ENCODE measurements around the gene ATG2B. TPM values are rescaled to one million over a fixed set of nuclear protein-coding genes. Genes with fewer than 3 reads are reported as not detected.

Gene ATG2B
- total and polyA plus RNA-seq, 5 donors from 2014 or later, result 2.0 to 40.0 (median 2.3) TPM

DNA sequence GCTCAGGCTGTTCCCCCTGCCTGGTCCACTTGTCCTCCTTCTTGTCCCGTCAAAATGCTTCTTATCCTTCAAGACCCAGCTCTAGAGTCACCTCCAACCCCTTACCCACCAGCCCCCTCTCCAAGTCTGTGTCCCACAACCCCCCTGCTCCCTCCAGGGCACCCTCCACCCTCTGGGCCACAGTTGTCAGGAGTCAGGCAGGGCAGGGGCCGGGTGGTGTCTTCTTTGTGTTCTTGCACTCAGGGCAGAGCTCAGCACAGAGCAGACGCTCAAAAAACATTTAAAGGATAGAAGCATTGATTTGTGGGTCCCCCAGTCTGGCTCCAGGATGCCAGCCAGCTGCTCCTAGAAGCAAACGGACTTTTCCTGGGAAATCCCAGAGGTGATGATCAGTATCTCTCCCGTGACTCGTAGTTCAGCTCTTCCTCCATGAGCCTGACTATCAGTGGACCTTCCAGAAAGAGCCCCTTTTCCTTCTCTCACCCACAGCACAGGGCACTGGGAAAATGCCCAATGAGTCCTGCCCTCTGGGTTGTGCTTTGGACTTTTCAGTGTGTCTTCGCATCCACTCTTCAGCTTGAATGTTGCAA lies 124.4 kb downstream of the ATG2B start:
- Mint-ChIP-seq H3K36me3 (no peaks in the 10 kb centered on the region), H3K27me3 (peaks cover 13% of the 10 kb centered on the region), H3K27ac (no peak overlapping the region), H3K4me3 (no peak overlapping the region), H3K9me3 (peaks cover 0 to 1% (median 0%) of the 10 kb centered on the region in 7 donors), H3K4me1 (no peaks in the 10 kb centered on the region)
- no peaks in the 10 kb centered on the region for H3K4me1 ChIP-seq (ENCODE audit: control insufficient read depth, insufficient read depth, low read length, poor library complexity, severe bottlenecking)
- no peaks in the 10 kb centered on the region for H3K27me3 ChIP-seq (ENCODE audit: control insufficient read depth, insufficient read depth, low read length)
- ATAC-seq (ENCODE audit: low read depth in 2 of 2) (no peak), DNase-seq (no peak)
- no peak overlapping the region for H3K4me3 ChIP-seq (ENCODE audit: low read depth, low read length)
- no peaks in the 10 kb centered on the region for H3K9me3 ChIP-seq (ENCODE audit: control insufficient read depth in 2 of 2, low read length in 2 of 2)
- no peak overlapping the region for H3K27ac ChIP-seq (ENCODE audit: insufficient read depth, low read length, poor library complexity, severe bottlenecking)
- H3K36me3 ChIP-seq (ENCODE audit: control insufficient read depth, insufficient read depth, low read length), result no peaks in the 10 kb centered on the region

GRCh38 chr14:96237641-96238040 lies 125.5 kb downstream of the ATG2B start:
- H3K27ac Mint-ChIP-seq, result no peak overlapping the region
- no peak overlapping the region for H3K4me3 Mint-ChIP-seq
- H3K4me1 Mint-ChIP-seq, result no peaks in the 10 kb centered on the region
- DNase-seq, result no peak
- no peaks in the 10 kb centered on the region for H3K36me3 ChIP-seq (ENCODE audit: control insufficient read depth, insufficient read depth, low read length)
- H3K36me3 Mint-ChIP-seq, result no peaks in the 10 kb centered on the region
- H3K4me3 ChIP-seq (ENCODE audit: low read depth, low read length), result no peak overlapping the region
- H3K4me1 ChIP-seq (ENCODE audit: control insufficient read depth, insufficient read depth, low read length, poor library complexity, severe bottlenecking), result no peaks in the 10 kb centered on the region
- no peaks in the 10 kb centered on the region for H3K27me3 ChIP-seq (ENCODE audit: control insufficient read depth, insufficient read depth, low read length)
- ATAC-seq (ENCODE audit: low read depth in 2 of 2), result no peak
- no peaks in the 10 kb centered on the region for H3K9me3 Mint-ChIP-seq
- no peak overlapping the region for H3K27ac ChIP-seq (ENCODE audit: insufficient read depth, low read length, poor library complexity, severe bottlenecking)
- H3K9me3 ChIP-seq (ENCODE audit: control insufficient read depth in 2 of 2, low read length in 2 of 2), result no peaks in the 10 kb centered on the region
- H3K27me3 Mint-ChIP-seq, result peaks cover 11% of the 10 kb centered on the region

GRCh38 chr14:96235426-96235825 lies 127.7 kb downstream of the ATG2B start:
- peaks cover 11% of the 10 kb centered on the region for H3K27me3 Mint-ChIP-seq
- H3K4me3 Mint-ChIP-seq, result no peak overlapping the region
- Histone ChIP-seq H3K9me3 (ENCODE audit: control insufficient read depth in 2 of 2, low read length in 2 of 2) (no peaks in the 10 kb centered on the region), H3K4me3 (ENCODE audit: low read depth, low read length) (no peak overlapping the region), H3K27ac (ENCODE audit: insufficient read depth, low read length, poor library complexity, severe bottlenecking) (no peak overlapping the region), H3K36me3 (ENCODE audit: control insufficient read depth, insufficient read depth, low read length) (no peaks in the 10 kb centered on the region), H3K27me3 (ENCODE audit: control insufficient read depth, insufficient read depth, low read length) (no peaks in the 10 kb centered on the region), H3K4me1 (ENCODE audit: control insufficient read depth, insufficient read depth, low read length, poor library complexity, severe bottlenecking) (no peaks in the 10 kb centered on the region)
- no peak for ATAC-seq (ENCODE audit: low read depth in 2 of 2)
- no peak overlapping the region for H3K27ac Mint-ChIP-seq
- H3K9me3 Mint-ChIP-seq, result no peaks in the 10 kb centered on the region
- no peaks in the 10 kb centered on the region for H3K4me1 Mint-ChIP-seq
- no peak for DNase-seq
- no peaks in the 10 kb centered on the region for H3K36me3 Mint-ChIP-seq

GRCh38 chr14:96233661-96234060 lies 129.5 kb downstream of the ATG2B start:
- H3K27ac Mint-ChIP-seq, result no peak overlapping the region
- Histone ChIP-seq H3K36me3 (ENCODE audit: control insufficient read depth, insufficient read depth, low read length) (no peaks in the 10 kb centered on the region), H3K9me3 (ENCODE audit: control insufficient read depth in 2 of 2, low read length in 2 of 2) (no peaks in the 10 kb centered on the region), H3K27ac (ENCODE audit: insufficient read depth, low read length, poor library complexity, severe bottlenecking) (no peak overlapping the region), H3K27me3 (ENCODE audit: control insufficient read depth, insufficient read depth, low read length) (no peaks in the 10 kb centered on the region), H3K4me3 (ENCODE audit: low read depth, low read length) (no peak overlapping the region), H3K4me1 (ENCODE audit: control insufficient read depth, insufficient read depth, low read length, poor library complexity, severe bottlenecking) (no peaks in the 10 kb centered on the region)
- no peaks in the 10 kb centered on the region for H3K4me1 Mint-ChIP-seq
- no peaks in the 10 kb centered on the region for H3K36me3 Mint-ChIP-seq
- DNase-seq, result no peak
- no peak overlapping the region for H3K4me3 Mint-ChIP-seq
- peaks cover 13% of the 10 kb centered on the region for H3K27me3 Mint-ChIP-seq
- no peaks in the 10 kb centered on the region for H3K9me3 Mint-ChIP-seq
- ATAC-seq (ENCODE audit: low read depth in 2 of 2), result no peak

- Histone ChIP-seq H3K27ac (ENCODE audit: insufficient read depth, low read length, poor library complexity, severe bottlenecking) (no peak overlapping the region), H3K4me3 (ENCODE audit: low read depth, low read length) (no peak overlapping the region), H3K27me3 (ENCODE audit: control insufficient read depth, insufficient read depth, low read length) (no peaks in the 10 kb centered on the region), H3K9me3 (ENCODE audit: control insufficient read depth in 2 of 2, low read length in 2 of 2) (no peaks in the 10 kb centered on the region), H3K36me3 (ENCODE audit: control insufficient read depth, insufficient read depth, low read length) (no peaks in the 10 kb centered on the region), H3K4me1 (ENCODE audit: control insufficient read depth, insufficient read depth, low read length, poor library complexity, severe bottlenecking) (no peaks in the 10 kb centered on the region)
- no peaks in the 10 kb centered on the region for H3K9me3 Mint-ChIP-seq
- H3K27ac Mint-ChIP-seq, result no peak overlapping the region
- no peaks in the 10 kb centered on the region for H3K4me1 Mint-ChIP-seq
- ATAC-seq (ENCODE audit: low read depth in 2 of 2) (no peak), DNase-seq (no peak)
- peaks cover 14% of the 10 kb centered on the region for H3K27me3 Mint-ChIP-seq
- no peaks in the 10 kb centered on the region for H3K36me3 Mint-ChIP-seq
- no peak overlapping the region for H3K4me3 Mint-ChIP-seq
These were observed 130.6 kb downstream of the ATG2B start for GRCh38 chr14:96232506-96232905.

GRCh38 chr14:96231526-96232130 lies 131.5 kb downstream of the ATG2B start:
- no peaks in the 10 kb centered on the region for H3K4me1 Mint-ChIP-seq
- Histone ChIP-seq H3K4me3 (ENCODE audit: low read depth, low read length) (no peak overlapping the region), H3K27me3 (ENCODE audit: control insufficient read depth, insufficient read depth, low read length) (no peaks in the 10 kb centered on the region), H3K4me1 (ENCODE audit: control insufficient read depth, insufficient read depth, low read length, poor library complexity, severe bottlenecking) (no peaks in the 10 kb centered on the region), H3K27ac (ENCODE audit: insufficient read depth, low read length, poor library complexity, severe bottlenecking) (no peak overlapping the region), H3K36me3 (ENCODE audit: control insufficient read depth, insufficient read depth, low read length) (no peaks in the 10 kb centered on the region), H3K9me3 (ENCODE audit: control insufficient read depth in 2 of 2, low read length in 2 of 2) (no peaks in the 10 kb centered on the region)
- no peak for DNase-seq
- H3K36me3 Mint-ChIP-seq, result no peaks in the 10 kb centered on the region
- no peak overlapping the region for H3K4me3 Mint-ChIP-seq
- H3K9me3 Mint-ChIP-seq, result no peaks in the 10 kb centered on the region
- ATAC-seq (ENCODE audit: low read depth in 2 of 2), result no peak
- H3K27ac Mint-ChIP-seq, result no peak overlapping the region
- peaks cover 14% of the 10 kb centered on the region for H3K27me3 Mint-ChIP-seq

- no peak for ATAC-seq (ENCODE audit: low read depth in 2 of 2)
- Mint-ChIP-seq H3K4me3 (no peak overlapping the region), H3K36me3 (no peaks in the 10 kb centered on the region), H3K4me1 (no peaks in the 10 kb centered on the region), H3K27ac (no peak overlapping the region), H3K27me3 (peaks cover 14% of the 10 kb centered on the region), H3K9me3 (no peaks in the 10 kb centered on the region)
- Histone ChIP-seq H3K36me3 (ENCODE audit: control insufficient read depth, insufficient read depth, low read length) (no peaks in the 10 kb centered on the region), H3K9me3 (ENCODE audit: control insufficient read depth in 2 of 2, low read length in 2 of 2) (no peaks in the 10 kb centered on the region), H3K27ac (ENCODE audit: insufficient read depth, low read length, poor library complexity, severe bottlenecking) (no peak overlapping the region), H3K27me3 (ENCODE audit: control insufficient read depth, insufficient read depth, low read length) (no peaks in the 10 kb centered on the region), H3K4me1 (ENCODE audit: control insufficient read depth, insufficient read depth, low read length, poor library complexity, severe bottlenecking) (no peaks in the 10 kb centered on the region), H3K4me3 (ENCODE audit: low read depth, low read length) (no peak overlapping the region)
- DNase-seq, result no peak
These were observed 132.1 kb downstream of the ATG2B start for GRCh38 chr14:96231056-96231455.

DNA sequence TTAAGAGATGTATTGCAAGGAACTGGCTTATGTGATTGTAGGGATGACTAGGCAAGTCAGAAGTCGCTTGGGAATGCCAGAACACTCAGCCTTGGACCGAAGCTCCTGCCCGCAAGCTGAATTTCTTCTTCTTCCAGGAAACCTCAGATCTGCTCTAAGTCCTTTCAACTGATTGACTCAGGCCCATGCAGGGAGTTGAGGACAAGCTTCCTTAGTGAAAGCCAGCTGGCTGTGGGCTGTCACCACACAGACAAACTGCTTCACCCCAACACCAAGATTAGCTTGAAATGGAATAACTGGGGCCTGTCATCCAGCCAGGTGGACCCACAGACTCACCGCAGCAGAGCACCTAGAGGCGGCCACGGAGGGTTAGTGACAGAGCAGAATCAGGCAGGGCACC lies 133.8 kb downstream of the ATG2B start:
- peaks cover 9% of the 10 kb centered on the region for H3K27me3 Mint-ChIP-seq
- DNase-seq (no peak), ATAC-seq (ENCODE audit: low read depth in 2 of 2) (no peak)

More for the DNA sequence above, 133.8 kb downstream of the ATG2B start:
- H3K4me1 Mint-ChIP-seq, result no peaks in the 10 kb centered on the region
- H3K27ac Mint-ChIP-seq, result no peak overlapping the region
- H3K27ac ChIP-seq (ENCODE audit: insufficient read depth, low read length, poor library complexity, severe bottlenecking), result no peak overlapping the region
- no peaks in the 10 kb centered on the region for H3K27me3 ChIP-seq (ENCODE audit: control insufficient read depth, insufficient read depth, low read length)
- H3K4me3 Mint-ChIP-seq, result no peak overlapping the region
- H3K9me3 ChIP-seq (ENCODE audit: control insufficient read depth in 2 of 2, low read length in 2 of 2), result no peaks in the 10 kb centered on the region
- H3K36me3 ChIP-seq (ENCODE audit: control insufficient read depth, insufficient read depth, low read length), result no peaks in the 10 kb centered on the region
- no peaks in the 10 kb centered on the region for H3K36me3 Mint-ChIP-seq
- no peak overlapping the region for H3K4me3 ChIP-seq (ENCODE audit: low read depth, low read length)
- H3K4me1 ChIP-seq (ENCODE audit: control insufficient read depth, insufficient read depth, low read length, poor library complexity, severe bottlenecking), result no peaks in the 10 kb centered on the region
- no peaks in the 10 kb centered on the region for H3K9me3 Mint-ChIP-seq
